ENCODE data around the gene OPA3. TPM values are rescaled to one million over a fixed set of nuclear protein-coding genes. Genes with fewer than 3 reads are reported as not detected.
"Not testable (repeated sequence)": the region's sequence is repeated elsewhere in the genome, so short reads cannot be mapped to it uniquely, and the experiment has no call there.

OPA3 gene
- total RNA-seq = 10 to 100 TPM in 1 of 8 experiments, 1 to 10 TPM in 7; 3.0 to 10.2 (median 6.4) TPM

DNA sequence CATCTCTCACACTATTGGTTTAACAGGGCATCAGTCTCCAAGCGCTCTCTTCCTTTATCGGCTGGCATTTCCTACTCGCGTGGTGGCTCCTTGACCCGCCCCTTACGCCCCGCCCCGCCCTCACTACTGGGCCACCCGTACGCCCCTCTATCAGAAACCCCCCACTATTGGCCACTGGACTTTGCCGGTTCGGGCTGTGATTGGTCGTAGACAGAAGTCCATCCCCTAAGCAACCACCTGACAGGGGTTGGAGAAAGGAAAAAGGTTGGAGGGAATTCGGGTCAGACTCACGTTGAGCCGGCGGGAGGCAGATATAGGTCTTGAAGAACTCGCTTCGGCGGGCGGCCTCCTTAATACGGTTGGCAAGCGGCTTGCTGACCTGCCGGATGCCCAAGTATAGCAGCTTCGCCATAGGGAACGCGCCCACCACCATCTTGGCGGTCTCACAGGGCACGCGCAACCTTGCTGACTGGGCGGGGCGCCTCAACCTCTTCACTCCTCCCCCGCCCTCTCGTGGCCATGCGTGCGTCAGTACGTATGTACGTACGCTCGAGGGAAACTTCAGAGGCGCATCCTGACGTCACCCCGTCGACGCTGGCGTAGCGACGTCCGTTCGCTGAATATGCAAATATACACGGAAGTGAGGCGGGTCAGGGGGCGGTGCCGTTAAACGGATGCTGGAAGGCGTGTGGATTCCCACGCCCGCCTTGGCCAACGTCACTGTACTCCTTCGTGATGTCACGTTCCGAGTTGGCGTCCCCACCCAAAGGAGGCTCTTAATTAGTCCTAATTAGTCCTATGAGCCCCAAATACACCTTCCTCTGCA is at the start of gene OPA3:
OPA3 (minus strand) TSS at position 471 of the 826 bp plus-strand sequence; CDS start at position 433, 38 bp downstream.
- 0 to 3% (median 0%) methylated on average over 4 to 23 of the region's 63 CpGs; no CpG with 5 or more reads in 4 of the 10 experiments for WGBS, 10 experiments
- in situ Hi-C loops (cut with MboI; ENCODE audit: low pct_unique_long_range_greater_than_20kb in 2 of 9, low sequenced_read_pairs in 9 of 9, unreplicated experiment in 9 of 9) = no loop called here
- ATAC-seq (replicated peaks in 6 of 8) = peak; percentile 86 to 94 (median 93)

DNA sequence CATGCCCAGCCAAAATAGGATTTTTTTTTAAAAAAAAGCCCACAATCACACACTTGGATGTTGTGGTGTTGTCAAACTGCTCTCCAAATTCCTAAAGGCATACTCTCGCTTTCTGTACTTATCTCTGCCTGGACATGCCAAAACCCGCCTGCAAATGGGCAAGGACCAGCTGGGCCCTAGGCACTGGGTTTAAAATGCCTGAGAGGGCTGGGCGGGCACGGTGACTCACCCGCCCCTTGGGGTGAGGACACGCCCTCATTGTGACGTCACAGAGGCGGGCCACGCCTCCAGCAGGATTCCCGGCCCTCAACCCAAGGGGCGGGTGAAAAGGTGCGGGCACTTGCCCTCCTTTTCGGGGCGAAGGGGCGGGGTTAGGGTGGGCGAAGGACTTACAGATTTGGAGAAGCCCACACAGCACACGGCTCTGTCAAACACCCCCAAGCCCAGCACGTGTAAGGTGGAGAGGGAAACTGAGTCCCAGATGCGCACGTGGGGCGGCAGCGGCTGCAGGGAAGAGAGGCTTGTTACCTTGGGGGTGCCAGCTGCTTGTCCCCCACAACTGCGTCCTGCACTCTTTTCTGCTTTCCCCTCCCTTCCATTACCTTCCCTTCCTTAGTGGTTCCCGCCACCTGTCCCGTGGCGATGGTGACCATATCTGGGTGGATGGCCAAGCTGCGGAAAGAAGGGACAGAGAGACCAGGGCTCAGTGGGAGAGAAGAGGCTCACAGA is 48.0 kb upstream of the OPA3 start:
- peak; percentile 50 to 89 (median 76) for ATAC-seq (replicated peaks in 6 of 8)
- Histone ChIP-seq H3K27ac (no peak overlapping the region), H3K4me1 (replicated peaks in 1 of 2) (peaks cover 0 to 8% of the 10 kb centered on the region in 2 donors), H3K4me3 (no peak overlapping the region)
- in situ Hi-C loops (cut with MboI; ENCODE audit: low pct_unique_long_range_greater_than_20kb in 2 of 9, low sequenced_read_pairs in 9 of 9, unreplicated experiment in 9 of 9) = no loop called here
- WGBS, 10 experiments = 66 to 100% (median 83%) methylated on average over 1 to 7 of the region's 27 CpGs; no CpG with 5 or more reads in 5 of the 10 experiments

More for the DNA sequence above, at the start of gene OPA3:
- H3K27ac ChIP-seq = peak within 1 kb of the TSS; percentile 97
- peak within 1 kb of the TSS; percentile 80 to 98 (median 82) for H3K4me3 ChIP-seq
- peaks cover 7 to 11% of the 10 kb centered on the region in 2 donors for H3K4me1 ChIP-seq (replicated peaks in 1 of 2)

- no peak overlapping the region for H3K27ac ChIP-seq
- no peak overlapping the region for H3K4me3 ChIP-seq
- 40 to 100% (median 58%) methylated on average over 1 to 2 of the region's 2 CpGs; no CpG with 5 or more reads in 5 of the 10 experiments for WGBS, 10 experiments
- ATAC-seq (replicated peaks in 6 of 8) = peak; percentile 80 to 95 (median 88)
- in situ Hi-C loops (cut with MboI; ENCODE audit: low pct_unique_long_range_greater_than_20kb in 2 of 9, low sequenced_read_pairs in 9 of 9, unreplicated experiment in 9 of 9) = no loop called here
- peaks cover 0 to 8% of the 10 kb centered on the region in 2 donors for H3K4me1 ChIP-seq (replicated peaks in 1 of 2)
Measured at GRCh38 chr19:45630463-45630862, 45.9 kb upstream of the OPA3 start.

DNA sequence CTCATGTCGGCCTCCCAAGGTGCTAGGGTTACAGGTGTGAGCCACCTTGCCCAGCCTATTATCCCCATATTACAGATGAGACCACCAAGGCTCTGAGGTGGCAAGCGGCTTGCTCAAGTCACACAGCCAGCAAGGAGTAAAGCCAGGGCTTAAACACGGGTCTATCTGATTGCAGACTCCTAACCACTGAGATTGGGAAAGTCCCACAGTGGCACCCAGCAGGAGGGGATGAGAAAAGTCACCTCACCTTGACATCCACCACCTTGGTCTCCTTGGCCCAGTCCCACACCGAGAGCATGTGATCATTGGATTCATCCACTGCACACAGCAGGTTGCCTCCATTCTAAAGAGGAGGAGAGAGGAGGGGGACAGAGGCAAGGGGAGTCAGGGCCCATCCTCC is 45.1 kb upstream of the OPA3 start:
- ATAC-seq (replicated peaks in 6 of 8) = no peak
- in situ Hi-C loops (cut with MboI; ENCODE audit: low pct_unique_long_range_greater_than_20kb in 2 of 9, low sequenced_read_pairs in 9 of 9, unreplicated experiment in 9 of 9) = no loop called here
- 86 to 100% (median 100%) methylated on average over 1 to 3 of the region's 4 CpGs; no CpG with 5 or more reads in 4 of the 10 experiments for WGBS, 10 experiments
- Histone ChIP-seq H3K27ac (no peak overlapping the region), H3K4me3 (no peak overlapping the region), H3K4me1 (replicated peaks in 1 of 2) (peaks cover 0 to 8% of the 10 kb centered on the region in 2 donors)

- H3K27ac ChIP-seq; H3K4me1 ChIP-seq (replicated peaks in 1 of 2); ATAC-seq (replicated peaks in 6 of 8); in situ Hi-C loops (cut with MboI; ENCODE audit: low pct_unique_long_range_greater_than_20kb in 2 of 9, low sequenced_read_pairs in 9 of 9, unreplicated experiment in 9 of 9); H3K4me3 ChIP-seq: not testable (repeated sequence)
- WGBS, 10 experiments = 88 to 100% (median 99%) methylated on average over 1 to 6 of the region's 7 CpGs; no CpG with 5 or more reads in 6 of the 10 experiments
Measured at GRCh38 chr19:45628219-45628618, 43.6 kb upstream of the OPA3 start.

DNA sequence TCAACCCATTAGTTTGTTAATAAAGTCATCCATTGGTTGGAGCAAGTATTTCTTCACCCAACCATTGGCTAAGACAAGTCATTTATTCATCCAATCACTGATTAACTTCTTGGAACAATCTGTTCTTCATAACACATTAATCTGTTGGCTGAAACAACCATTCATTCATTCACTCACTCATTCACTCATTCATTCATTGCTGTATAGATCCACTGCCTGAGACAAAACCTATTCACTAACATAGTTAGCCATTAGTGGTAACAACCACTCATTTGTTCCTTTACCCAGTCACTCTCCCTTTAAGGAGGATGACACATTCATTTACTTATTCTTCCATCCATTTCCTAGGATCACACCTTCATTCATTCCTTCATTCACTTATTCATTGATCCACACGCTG is 39.4 kb upstream of the OPA3 start:
- Histone ChIP-seq H3K4me1 (replicated peaks in 1 of 2) (no peaks in the 10 kb centered on the region), H3K27ac (no peak overlapping the region), H3K4me3 (no peak overlapping the region)
- ATAC-seq (replicated peaks in 6 of 8) = no peak
- in situ Hi-C loops (cut with MboI; ENCODE audit: low pct_unique_long_range_greater_than_20kb in 2 of 9, low sequenced_read_pairs in 9 of 9, unreplicated experiment in 9 of 9) = no loop called here
- 67 to 83% (median 79%) methylated on average over 1 of the region's 1 CpG; no CpG with 5 or more reads in 6 of the 10 experiments for WGBS, 10 experiments

- no peak for ATAC-seq (replicated peaks in 6 of 8)
- Histone ChIP-seq H3K27ac (no peak overlapping the region), H3K4me1 (replicated peaks in 1 of 2) (peaks cover 0 to under 1% of the 10 kb centered on the region in 2 donors), H3K4me3 (no peak overlapping the region)
- in situ Hi-C loops (cut with MboI; ENCODE audit: low pct_unique_long_range_greater_than_20kb in 2 of 9, low sequenced_read_pairs in 9 of 9, unreplicated experiment in 9 of 9) = no loop called here
- 50 to 100% (median 81%) methylated on average over 1 to 4 of the region's 6 CpGs for WGBS, 10 experiments
Measured at GRCh38 chr19:45621976-45622503, 37.4 kb upstream of the OPA3 start.

GRCh38 chr19:45621389-45621788 is 36.8 kb upstream of the OPA3 start:
- in situ Hi-C loops (cut with MboI; ENCODE audit: low pct_unique_long_range_greater_than_20kb in 2 of 9, low sequenced_read_pairs in 9 of 9, unreplicated experiment in 9 of 9) = no loop called here
- WGBS, 10 experiments = 73 to 94% (median 80%) methylated on average over 1 to 10 of the region's 17 CpGs; no CpG with 5 or more reads in 7 of the 10 experiments
- Histone ChIP-seq H3K4me3 (no peak overlapping the region), H3K27ac (no peak overlapping the region), H3K4me1 (replicated peaks in 1 of 2) (peaks cover 5 to 7% of the 10 kb centered on the region in 2 donors)
- ATAC-seq (replicated peaks in 6 of 8) = no peak

DNA sequence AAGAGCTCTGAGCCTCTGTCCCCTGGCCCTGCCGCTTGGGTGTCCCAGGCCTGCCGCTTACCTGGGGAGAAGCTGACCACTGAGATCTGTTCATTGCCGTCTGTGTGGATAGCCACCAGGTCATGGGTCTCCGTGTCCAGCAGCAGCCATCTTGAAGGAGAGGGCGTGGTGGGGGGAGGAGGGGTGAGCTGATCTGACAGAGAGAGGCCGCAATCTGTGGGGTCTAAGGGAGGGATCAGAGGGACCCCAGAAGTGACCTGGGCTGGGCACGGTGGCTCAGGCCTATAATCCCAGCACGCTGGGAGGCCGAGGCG is 32.1 kb upstream of the OPA3 start:
- 74 to 92% methylated on average over 3 to 4 of the region's 10 CpGs; no CpG with 5 or more reads in 8 of the 10 experiments for WGBS, 10 experiments
- Histone ChIP-seq H3K4me1 (replicated peaks in 1 of 2) (peaks cover 7 to 9% of the 10 kb centered on the region in 2 donors), H3K27ac (peak overlapping the region; percentile 87 to 95), H3K4me3 (peak overlapping the region; percentile 16 to 34 (median 23))
- in situ Hi-C loops (cut with MboI; ENCODE audit: low pct_unique_long_range_greater_than_20kb in 2 of 9, low sequenced_read_pairs in 9 of 9, unreplicated experiment in 9 of 9) = no loop called here
- no peak for ATAC-seq (replicated peaks in 6 of 8)

GRCh38 chr19:45615795-45616703 is 31.4 kb upstream of the OPA3 start:
- peak overlapping the region; percentile 20 to 34 (median 25) for H3K4me3 ChIP-seq
- H3K27ac ChIP-seq = peak overlapping the region; percentile 87 to 95
- peak; percentile 36 to 92 (median 90) for ATAC-seq (replicated peaks in 6 of 8)

GRCh38 chr19:45615056-45615455 is 30.5 kb upstream of the OPA3 start:
- in situ Hi-C loops (cut with MboI; ENCODE audit: low pct_unique_long_range_greater_than_20kb in 2 of 9, low sequenced_read_pairs in 9 of 9, unreplicated experiment in 9 of 9); H3K27ac ChIP-seq; H3K4me1 ChIP-seq (replicated peaks in 1 of 2); H3K4me3 ChIP-seq; ATAC-seq (replicated peaks in 6 of 8): not testable (repeated sequence)
- WGBS, 10 experiments = 75 to 100% (median 86%) methylated on average over 2 to 7 of the region's 9 CpGs; no CpG with 5 or more reads in 6 of the 10 experiments

More at GRCh38 chr19:45615795-45616703, 31.4 kb upstream of the OPA3 start:
- WGBS, 10 experiments = 73 to 100% methylated on average over 1 to 2 of the region's 37 CpGs; no CpG with 5 or more reads in 8 of the 10 experiments
- in situ Hi-C loops (cut with MboI; ENCODE audit: low pct_unique_long_range_greater_than_20kb in 2 of 9, low sequenced_read_pairs in 9 of 9, unreplicated experiment in 9 of 9) = no loop called here
- peaks cover 7 to 9% of the 10 kb centered on the region in 2 donors for H3K4me1 ChIP-seq (replicated peaks in 1 of 2)

Measured in motor neuron (in vitro differentiated cells).